ENCODE measurements around the gene CFAP45. TPM values are rescaled to one million over a fixed set of nuclear protein-coding genes. Genes with fewer than 3 reads are reported as not detected.

The CFAP45 gene
- total RNA-seq, 2 donors from 2014 or later = 0.38 to 3.0 TPM

GRCh38 chr1:159845751-159846629 is 54.0 kb downstream of the CFAP45 start:
- H3K36me3 Mint-ChIP-seq = no peaks in the 10 kb centered on the region
- H3K27ac Mint-ChIP-seq = no peak overlapping the region
- no peaks in the 10 kb centered on the region for H3K9me3 Mint-ChIP-seq
- DNase-seq (ENCODE audit: low spot score) = no peak
- no peak for ATAC-seq
- H3K27me3 Mint-ChIP-seq = peaks cover 24 to 28% of the 10 kb centered on the region in 2 donors
- no peak overlapping the region for H3K4me3 Mint-ChIP-seq
- peaks cover 0 to 16% of the 10 kb centered on the region in 2 donors for H3K4me1 Mint-ChIP-seq (ENCODE audit: low read depth in 2 of 2)

GRCh38 chr1:159843459-159843858 is 56.5 kb downstream of the CFAP45 start:
- DNase-seq (ENCODE audit: low spot score) = no peak
- Mint-ChIP-seq H3K36me3 (no peaks in the 10 kb centered on the region), H3K9me3 (no peaks in the 10 kb centered on the region), H3K4me1 (ENCODE audit: low read depth in 2 of 2) (peaks cover 4 to 15% of the 10 kb centered on the region in 2 donors), H3K27me3 (peaks cover 24 to 28% of the 10 kb centered on the region in 2 donors), H3K27ac (no peak overlapping the region), H3K4me3 (no peak overlapping the region)
- ATAC-seq = no peak

- Mint-ChIP-seq H3K27me3 (peaks cover 24 to 26% of the 10 kb centered on the region in 2 donors), H3K36me3 (no peaks in the 10 kb centered on the region), H3K9me3 (no peaks in the 10 kb centered on the region), H3K4me3 (no peak overlapping the region), H3K27ac (no peak overlapping the region), H3K4me1 (ENCODE audit: low read depth in 2 of 2) (peaks cover 4 to 13% of the 10 kb centered on the region in 2 donors)
- ATAC-seq = no peak
- DNase-seq (ENCODE audit: low spot score) = no peak
Measured at GRCh38 chr1:159841749-159842148, 58.2 kb downstream of the CFAP45 start.

GRCh38 chr1:159839116-159839849 is 60.7 kb downstream of the CFAP45 start:
- Mint-ChIP-seq H3K4me3 (no peak overlapping the region), H3K4me1 (ENCODE audit: low read depth in 2 of 2) (peaks cover 4 to 12% of the 10 kb centered on the region in 2 donors), H3K27ac (no peak overlapping the region), H3K36me3 (no peaks in the 10 kb centered on the region), H3K27me3 (peaks cover 16 to 17% of the 10 kb centered on the region in 2 donors), H3K9me3 (no peaks in the 10 kb centered on the region)
- DNase-seq (ENCODE audit: low spot score) = no peak
- ATAC-seq = no peak

- ATAC-seq (no peak), DNase-seq (ENCODE audit: low spot score) (no peak)
- Mint-ChIP-seq H3K27ac (no peak overlapping the region), H3K4me1 (ENCODE audit: low read depth in 2 of 2) (peaks cover 4 to 12% of the 10 kb centered on the region in 2 donors), H3K4me3 (no peak overlapping the region), H3K36me3 (peaks cover 2% of the 10 kb centered on the region), H3K27me3 (peaks cover 11 to 15% of the 10 kb centered on the region in 2 donors), H3K9me3 (no peaks in the 10 kb centered on the region)
Measured at GRCh38 chr1:159838715-159839114, 61.2 kb downstream of the CFAP45 start.

GRCh38 chr1:159835862-159836525 is 64.0 kb downstream of the CFAP45 start:
- Mint-ChIP-seq H3K9me3 (no peaks in the 10 kb centered on the region), H3K36me3 (peaks cover 5% of the 10 kb centered on the region), H3K27ac (no peak overlapping the region), H3K27me3 (peaks cover 0 to 20% of the 10 kb centered on the region in 2 donors), H3K4me1 (ENCODE audit: low read depth in 2 of 2) (peaks cover 4 to 10% of the 10 kb centered on the region in 2 donors), H3K4me3 (no peak overlapping the region)
- DNase-seq (ENCODE audit: low spot score) = no peak
- no peak for ATAC-seq

- H3K4me3 Mint-ChIP-seq = no peak overlapping the region
- H3K36me3 Mint-ChIP-seq = peaks cover 5% of the 10 kb centered on the region
- H3K27ac Mint-ChIP-seq = no peak overlapping the region
- H3K9me3 Mint-ChIP-seq = no peaks in the 10 kb centered on the region
- peaks cover 0 to 21% of the 10 kb centered on the region in 2 donors for H3K27me3 Mint-ChIP-seq
- DNase-seq (ENCODE audit: low spot score) (no peak), ATAC-seq (no peak)
- peaks cover 5 to 11% of the 10 kb centered on the region in 2 donors for H3K4me1 Mint-ChIP-seq (ENCODE audit: low read depth in 2 of 2)
Measured at GRCh38 chr1:159835356-159835755, 64.6 kb downstream of the CFAP45 start.

- H3K27ac Mint-ChIP-seq = no peak overlapping the region
Measured at GRCh38 chr1:159832309-159832708, 67.7 kb downstream of the CFAP45 start.

GRCh38 chr1:159831412-159832141 is 68.4 kb downstream of the CFAP45 start:
- Mint-ChIP-seq H3K9me3 (no peaks in the 10 kb centered on the region), H3K4me3 (no peak overlapping the region), H3K27me3 (peaks cover 8 to 24% of the 10 kb centered on the region in 2 donors), H3K4me1 (ENCODE audit: low read depth in 2 of 2) (peaks cover 36 to 37% of the 10 kb centered on the region in 2 donors), H3K36me3 (peaks cover 15% of the 10 kb centered on the region), H3K27ac (no peak overlapping the region)
- no peak for ATAC-seq
- no peak for DNase-seq (ENCODE audit: low spot score)

More at GRCh38 chr1:159832309-159832708, 67.7 kb downstream of the CFAP45 start:
- DNase-seq (ENCODE audit: low spot score) (no peak), ATAC-seq (no peak)
- H3K4me3 Mint-ChIP-seq = no peak overlapping the region
- peaks cover 15% of the 10 kb centered on the region for H3K36me3 Mint-ChIP-seq
- H3K4me1 Mint-ChIP-seq (ENCODE audit: low read depth in 2 of 2) = peaks cover 30 to 31% of the 10 kb centered on the region in 2 donors
- peaks cover 8 to 26% of the 10 kb centered on the region in 2 donors for H3K27me3 Mint-ChIP-seq
- no peaks in the 10 kb centered on the region for H3K9me3 Mint-ChIP-seq

- Mint-ChIP-seq H3K9me3 (no peaks in the 10 kb centered on the region), H3K4me3 (no peak overlapping the region), H3K27me3 (peaks cover 8 to 23% of the 10 kb centered on the region in 2 donors), H3K4me1 (ENCODE audit: low read depth in 2 of 2) (peaks cover 44 to 46% of the 10 kb centered on the region in 2 donors), H3K36me3 (peaks cover 15% of the 10 kb centered on the region), H3K27ac (no peak overlapping the region)
- no peak for DNase-seq (ENCODE audit: low spot score)
- ATAC-seq = no peak
Measured at GRCh38 chr1:159830722-159831121, 69.2 kb downstream of the CFAP45 start.

- no peak for ATAC-seq
- H3K4me1 Mint-ChIP-seq (ENCODE audit: low read depth in 2 of 2) = peaks cover 51 to 53% of the 10 kb centered on the region in 2 donors
- DNase-seq (ENCODE audit: low spot score) = no peak
- peak overlapping the region in 1 of 2 donors; percentile 8 for H3K27ac Mint-ChIP-seq
- peaks cover 8 to 27% of the 10 kb centered on the region in 2 donors for H3K27me3 Mint-ChIP-seq
- H3K4me3 Mint-ChIP-seq = no peak overlapping the region
- peaks cover 15% of the 10 kb centered on the region for H3K36me3 Mint-ChIP-seq
- no peaks in the 10 kb centered on the region for H3K9me3 Mint-ChIP-seq
Measured at GRCh38 chr1:159829822-159830465, 70.0 kb downstream of the CFAP45 start.

GRCh38 chr1:159829273-159829634 is 70.7 kb downstream of the CFAP45 start:
- ATAC-seq = no peak
- DNase-seq (ENCODE audit: low spot score) = no peak
- Mint-ChIP-seq H3K9me3 (no peaks in the 10 kb centered on the region), H3K27me3 (peaks cover 8 to 30% of the 10 kb centered on the region in 2 donors), H3K4me3 (peak overlapping the region; percentile 44), H3K36me3 (peaks cover 15% of the 10 kb centered on the region), H3K4me1 (ENCODE audit: low read depth in 2 of 2) (peaks cover 58 to 60% of the 10 kb centered on the region in 2 donors), H3K27ac (peak overlapping the region; percentile 8 to 15)

Measured in natural killer cell treated with Interleukin-12 subunit alpha and Interleukin-12 subunit beta and Interleukin-15 and Interleukin-18, amount 100 ng/mL, for 72 hours (primary cell).